Measurements from ENCODE around the gene LDHB. TPM values are rescaled to one million over a fixed set of nuclear protein-coding genes. Genes with fewer than 3 reads are reported as not detected.

LDHB gene
- polyA plus RNA-seq, 1 of the 3 experiments (the other 2 are of a cell fraction) = 469 TPM

DNA sequence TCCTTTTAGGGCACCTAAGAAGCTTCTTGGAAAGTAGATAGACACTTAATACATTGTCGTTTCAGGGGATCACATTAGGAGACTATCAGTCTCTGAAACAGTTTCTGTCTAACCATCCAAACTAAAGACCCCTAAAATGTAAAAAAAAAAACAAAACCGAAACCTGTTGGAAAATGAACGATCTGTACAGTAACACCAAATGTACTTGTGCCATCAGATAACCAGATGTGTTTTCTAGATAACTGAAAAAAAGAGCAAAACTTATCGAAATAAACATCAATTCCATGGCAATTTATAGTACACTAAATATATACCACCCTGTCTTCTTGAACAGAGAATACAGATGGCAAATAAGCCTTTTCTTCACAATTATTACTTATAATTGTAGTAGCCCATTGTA, 2.1 kb downstream of the LDHB start (continued):
- no peak for TF ChIP-seq CTCF (IDR thresholded peaks at IDR 0.05)
- no peak for TF ChIP-seq GABPA (IDR thresholded peaks at IDR 0.05; ENCODE audit: low read depth)
- no peak for TF ChIP-seq SIN3A (IDR thresholded peaks at IDR 0.05; ENCODE audit: borderline replicate concordance, low read depth, low read length)
- TF ChIP-seq PBX3 (IDR thresholded peaks at IDR 0.05) = no peak
- TF ChIP-seq ELF1 (IDR thresholded peaks at IDR 0.05) = no peak
- no peak for TF ChIP-seq GATA2 (CRISPR knock-in tag; IDR thresholded peaks at IDR 0.05)

- Histone ChIP-seq H2AFZ (ENCODE audit: low read depth) (no peak overlapping the region), H3K36me3 (replicated peaks in 1 of 2; ENCODE audit: control insufficient read depth in 1 of 2, insufficient read depth in 2 of 2, low read length in 1 of 2) (peaks cover 62 to 71% of the 10 kb centered on the region in 2 experiments), H3K4me1 (ENCODE audit: control insufficient read depth in 1 of 2, insufficient read depth in 2 of 2, low read depth in 1 of 2, low read length in 1 of 2) (peaks cover 3 to 17% of the 10 kb centered on the region in 2 experiments; a peak in 3 of 4 replicates), H3K27me3 (ENCODE audit: insufficient read depth) (no peaks in the 10 kb centered on the region), H3K9me3 (no peaks in the 10 kb centered on the region), H3K4me3 (ENCODE audit: low read depth in 2 of 2, low read length in 1 of 2) (no peak overlapping the region), H3K27ac (ENCODE audit: low read depth in 2 of 2, low read length in 1 of 2) (no peak overlapping the region), H3K4me2 (no peak overlapping the region), H4K20me1 (ENCODE audit: insufficient read depth) (peaks cover 4% of the 10 kb centered on the region; the same call in 1 of the 2 replicates), H3K9me2 (no peaks in the 10 kb centered on the region), H3F3A (replicated peaks; ENCODE audit: insufficient read depth) (no peaks in the 10 kb centered on the region), H3K9ac (no peak overlapping the region), H3K79me2 (ENCODE audit: insufficient read depth) (peaks cover 69% of the 10 kb centered on the region)
- ChIA-PET CTCF (interaction anchor here (0.6 to 1.2 kb wide), 4 partner anchors 29 to 214 kb away, joined by 3 to 4 read pairs (median 3); partner anchors contain the start of gene PYROXD1), POLR2A (no interaction called here)
- no peak for DNase-seq
- TF ChIP-seq, protein P1, sequence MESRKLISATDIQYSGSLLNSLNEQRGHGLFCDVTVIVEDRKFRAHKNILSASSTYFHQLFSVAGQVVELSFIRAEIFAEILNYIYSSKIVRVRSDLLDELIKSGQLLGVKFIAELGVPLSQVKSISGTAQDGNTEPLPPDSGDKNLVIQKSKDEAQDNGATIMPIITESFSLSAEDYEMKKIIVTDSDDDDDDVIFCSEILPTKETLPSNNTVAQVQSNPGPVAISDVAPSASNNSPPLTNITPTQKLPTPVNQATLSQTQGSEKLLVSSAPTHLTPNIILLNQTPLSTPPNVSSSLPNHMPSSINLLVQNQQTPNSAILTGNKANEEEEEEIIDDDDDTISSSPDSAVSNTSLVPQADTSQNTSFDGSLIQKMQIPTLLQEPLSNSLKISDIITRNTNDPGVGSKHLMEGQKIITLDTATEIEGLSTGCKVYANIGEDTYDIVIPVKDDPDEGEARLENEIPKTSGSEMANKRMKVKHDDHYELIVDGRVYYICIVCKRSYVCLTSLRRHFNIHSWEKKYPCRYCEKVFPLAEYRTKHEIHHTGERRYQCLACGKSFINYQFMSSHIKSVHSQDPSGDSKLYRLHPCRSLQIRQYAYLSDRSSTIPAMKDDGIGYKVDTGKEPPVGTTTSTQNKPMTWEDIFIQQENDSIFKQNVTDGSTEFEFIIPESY (IDR thresholded peaks at IDR 0.05; ENCODE audit: borderline replicate concordance, low read depth) = no peak
- TF ChIP-seq MXI1 (IDR thresholded peaks at IDR 0.05; ENCODE audit: low read depth, low read length) (no peak), NRF1 (IDR thresholded peaks at IDR 0.05; ENCODE audit: low read depth, low read length) (no peak), ELF1 (IDR thresholded peaks at IDR 0.05) (no peak), CHD2 (IDR thresholded peaks at IDR 0.05; ENCODE audit: low read length, partially characterized antibody) (no peak), NFIC (IDR thresholded peaks at IDR 0.05; ENCODE audit: borderline replicate concordance) (no peak)
- whole genome bisulfite sequencing (ENCODE audit: low lambda C conversion rate) = 90% methylated on average over 1 of the region's 1 CpG
Observed at GRCh38 chr12:21651821-21652220, 5.8 kb downstream of the LDHB start.

Data from SK-N-SH (cell line).